ENCODE results near the gene ST8SIA6.
"Not testable (repeated sequence)": the region's sequence is repeated elsewhere in the genome, so short reads cannot be mapped to it uniquely, and the experiment has no call there.

The ST8SIA6 gene

GRCh38 chr10:17450024-17450423 is 4.4 kb downstream of the ST8SIA6 start:
- Mint-ChIP-seq H3K36me3 (peaks cover 41% of the 10 kb centered on the region), H3K27ac (no peak overlapping the region), H3K9me3 (peaks cover 16% of the 10 kb centered on the region), H3K27me3 (peaks cover 40% of the 10 kb centered on the region), H3K4me1 (peaks cover 24% of the 10 kb centered on the region), H3K4me3 (no peak overlapping the region)
- no peak for DNase-seq
- CTCF ChIA-PET = interaction anchor here (1.8 kb wide), 1 partner anchor 18 kb away, joined by 6 read pairs; no protein-coding TSS in a partner anchor

- H3K36me3 Mint-ChIP-seq = peaks cover 30% of the 10 kb centered on the region
- no peak for DNase-seq
- peaks cover 16% of the 10 kb centered on the region for H3K9me3 Mint-ChIP-seq
- H3K4me1 Mint-ChIP-seq = peaks cover 18% of the 10 kb centered on the region
- H3K27me3 Mint-ChIP-seq = peaks cover 16% of the 10 kb centered on the region
- H3K27ac Mint-ChIP-seq = no peak overlapping the region
- no peak overlapping the region for H3K4me3 Mint-ChIP-seq
- CTCF ChIA-PET = interaction anchor here (1.7 kb wide), 1 partner anchor 16 kb away, joined by 6 read pairs; no protein-coding TSS in a partner anchor
Observed at GRCh38 chr10:17445400-17445998, 8.9 kb downstream of the ST8SIA6 start.

- H3K4me3 Mint-ChIP-seq = no peak overlapping the region
- H3K27me3 Mint-ChIP-seq = peaks cover 9% of the 10 kb centered on the region
- peaks cover 21% of the 10 kb centered on the region for H3K36me3 Mint-ChIP-seq
- H3K9me3 Mint-ChIP-seq = peaks cover 9% of the 10 kb centered on the region
- peak overlapping the region; percentile 35 for H3K27ac Mint-ChIP-seq
- H3K4me1 Mint-ChIP-seq = peaks cover 18% of the 10 kb centered on the region
- CTCF ChIA-PET = interaction anchor here (0.6 to 1.7 kb wide), 2 partner anchors 13 to 15 kb away, joined by 3 to 6 read pairs; no protein-coding TSS in a partner anchor
- no peak for DNase-seq
Observed at GRCh38 chr10:17444388-17444714, 10.0 kb downstream of the ST8SIA6 start.

- CTCF ChIA-PET = interaction anchor here (1.7 kb wide), 1 partner anchor 14 kb away, joined by 6 read pairs; no protein-coding TSS in a partner anchor
- peaks cover 19% of the 10 kb centered on the region for H3K36me3 Mint-ChIP-seq
- H3K4me1 Mint-ChIP-seq = peaks cover 18% of the 10 kb centered on the region
- H3K4me3 Mint-ChIP-seq = no peak overlapping the region
- peaks cover 13% of the 10 kb centered on the region for H3K27me3 Mint-ChIP-seq
- H3K27ac Mint-ChIP-seq = peak overlapping the region; percentile 35
- no peak for DNase-seq
- H3K9me3 Mint-ChIP-seq = peaks cover 7% of the 10 kb centered on the region
Observed at GRCh38 chr10:17443707-17444387, 10.5 kb downstream of the ST8SIA6 start.

- H3K36me3 Mint-ChIP-seq = peaks cover 1% of the 10 kb centered on the region
- no peak overlapping the region for H3K4me3 Mint-ChIP-seq
- H3K27me3 Mint-ChIP-seq = peaks cover 9% of the 10 kb centered on the region
- H3K4me1 Mint-ChIP-seq = peaks cover 1% of the 10 kb centered on the region
- no peak for DNase-seq
- CTCF ChIA-PET = interaction anchor here (1.0 to 1.9 kb wide), 3 partner anchors 9 to 69 kb away, joined by 4 to 7 read pairs (median 6); no protein-coding TSS in a partner anchor
- H3K27ac Mint-ChIP-seq = no peak overlapping the region
- peaks cover 3% of the 10 kb centered on the region for H3K9me3 Mint-ChIP-seq
Observed at GRCh38 chr10:17438583-17438982, 15.8 kb downstream of the ST8SIA6 start.

- DNase-seq, H3K27ac Mint-ChIP-seq, H3K9me3 Mint-ChIP-seq, CTCF ChIA-PET, H3K4me3 Mint-ChIP-seq, H3K4me1 Mint-ChIP-seq, H3K36me3 Mint-ChIP-seq: not testable (repeated sequence)
- H3K27me3 Mint-ChIP-seq = peaks cover 16% of the 10 kb centered on the region
Observed at GRCh38 chr10:17436578-17436977, 17.8 kb downstream of the ST8SIA6 start.

- H3K9me3 Mint-ChIP-seq = peaks cover 3% of the 10 kb centered on the region
- DNase-seq = no peak
- H3K4me3 Mint-ChIP-seq = no peak overlapping the region
- CTCF ChIA-PET = interaction anchor here (1.6 kb wide), 1 partner anchor 146 kb away, joined by 5 read pairs; no protein-coding TSS in a partner anchor
- peaks cover 12% of the 10 kb centered on the region for H3K4me1 Mint-ChIP-seq
- H3K27me3 Mint-ChIP-seq = peaks cover 19% of the 10 kb centered on the region
- no peak overlapping the region for H3K27ac Mint-ChIP-seq
- peaks cover 1% of the 10 kb centered on the region for H3K36me3 Mint-ChIP-seq
Observed at GRCh38 chr10:17435953-17436352, 18.4 kb downstream of the ST8SIA6 start.

GRCh38 chr10:17435187-17435586 is 19.2 kb downstream of the ST8SIA6 start:
- Mint-ChIP-seq H3K27ac (no peak overlapping the region), H3K4me3 (no peak overlapping the region), H3K36me3 (peaks cover 1% of the 10 kb centered on the region), H3K27me3 (peaks cover 21% of the 10 kb centered on the region), H3K9me3 (peaks cover 3% of the 10 kb centered on the region), H3K4me1 (peaks cover 19% of the 10 kb centered on the region)
- CTCF ChIA-PET = interaction anchor here (0.8 to 1.6 kb wide), 3 partner anchors 22 to 145 kb away, joined by 3 to 5 read pairs (median 3); no protein-coding TSS in a partner anchor
- no peak for DNase-seq

GRCh38 chr10:17432723-17433122 is 21.7 kb downstream of the ST8SIA6 start:
- Mint-ChIP-seq H3K9me3 (peaks cover 3% of the 10 kb centered on the region), H3K4me3 (no peak overlapping the region), H3K4me1 (peaks cover 44% of the 10 kb centered on the region), H3K27ac (no peak overlapping the region), H3K36me3 (peaks cover 4% of the 10 kb centered on the region), H3K27me3 (peaks cover 17% of the 10 kb centered on the region)
- CTCF ChIA-PET = interaction anchor here (1.1 to 5.2 kb wide), 7 partner anchors 10 to 176 kb away, joined by 4 to 19 read pairs (median 6); partner anchors contain the start of gene ST8SIA6
- no peak for DNase-seq

- no peak overlapping the region for H3K4me3 Mint-ChIP-seq
- peaks cover 3% of the 10 kb centered on the region for H3K9me3 Mint-ChIP-seq
- peaks cover 9% of the 10 kb centered on the region for H3K36me3 Mint-ChIP-seq
- no peak overlapping the region for H3K27ac Mint-ChIP-seq
- no peak for DNase-seq
- CTCF ChIA-PET = interaction anchor here (0.6 to 5.2 kb wide), 11 partner anchors 8 to 172 kb away, joined by 3 to 19 read pairs (median 4); partner anchors contain the start of gene ST8SIA6
- peaks cover 17% of the 10 kb centered on the region for H3K27me3 Mint-ChIP-seq
- H3K4me1 Mint-ChIP-seq = peaks cover 52% of the 10 kb centered on the region
Observed at GRCh38 chr10:17431871-17432311, 22.5 kb downstream of the ST8SIA6 start.

- Mint-ChIP-seq H3K4me3 (no peak overlapping the region), H3K27me3 (peaks cover 17% of the 10 kb centered on the region), H3K4me1 (peaks cover 63% of the 10 kb centered on the region), H3K27ac (peak overlapping the region; percentile 9), H3K9me3 (no peaks in the 10 kb centered on the region), H3K36me3 (peaks cover 8% of the 10 kb centered on the region)
- DNase-seq = peak; percentile 75
- CTCF ChIA-PET = interaction anchor here (1.1 to 5.2 kb wide), 7 partner anchors 11 to 141 kb away, joined by 3 to 36 read pairs (median 14); no protein-coding TSS in a partner anchor
Observed at GRCh38 chr10:17430647-17431355, 23.6 kb downstream of the ST8SIA6 start.

- CTCF ChIA-PET = interaction anchor here (1.2 to 5.2 kb wide), 12 partner anchors 9 to 603 kb away, joined by 3 to 36 read pairs (median 6); partner anchors contain the start of gene ST8SIA6
- peaks cover 9% of the 10 kb centered on the region for H3K36me3 Mint-ChIP-seq
- H3K4me1 Mint-ChIP-seq = peaks cover 74% of the 10 kb centered on the region
- H3K27me3 Mint-ChIP-seq = peaks cover 17% of the 10 kb centered on the region
- peak overlapping the region; percentile 97 for H3K27ac Mint-ChIP-seq
- no peaks in the 10 kb centered on the region for H3K9me3 Mint-ChIP-seq
- DNase-seq = no peak
- peak overlapping the region; percentile 56 for H3K4me3 Mint-ChIP-seq
Observed at GRCh38 chr10:17429490-17429889, 24.9 kb downstream of the ST8SIA6 start.

- Mint-ChIP-seq H3K27ac (peak overlapping the region; percentile 97), H3K4me3 (peak overlapping the region; percentile 56), H3K9me3 (no peaks in the 10 kb centered on the region), H3K27me3 (peaks cover 11% of the 10 kb centered on the region), H3K36me3 (peaks cover 9% of the 10 kb centered on the region), H3K4me1 (peaks cover 84% of the 10 kb centered on the region)
- DNase-seq = peak; percentile 90
- CTCF ChIA-PET = interaction anchor here (0.7 to 5.2 kb wide), 12 partner anchors 9 to 602 kb away, joined by 3 to 36 read pairs (median 6); partner anchors contain the start of gene ST8SIA6
Observed at GRCh38 chr10:17428351-17429097, 25.9 kb downstream of the ST8SIA6 start.

All from activated naive CD4-positive, alpha-beta T cell treated with anti-CD3 and anti-CD28 coated beads, Interleukin-2, amount 10 ng/mL, durations not matched to agents 7 days and 5 days (primary cell).